ENCODE data around the gene DARS1.

DNA sequence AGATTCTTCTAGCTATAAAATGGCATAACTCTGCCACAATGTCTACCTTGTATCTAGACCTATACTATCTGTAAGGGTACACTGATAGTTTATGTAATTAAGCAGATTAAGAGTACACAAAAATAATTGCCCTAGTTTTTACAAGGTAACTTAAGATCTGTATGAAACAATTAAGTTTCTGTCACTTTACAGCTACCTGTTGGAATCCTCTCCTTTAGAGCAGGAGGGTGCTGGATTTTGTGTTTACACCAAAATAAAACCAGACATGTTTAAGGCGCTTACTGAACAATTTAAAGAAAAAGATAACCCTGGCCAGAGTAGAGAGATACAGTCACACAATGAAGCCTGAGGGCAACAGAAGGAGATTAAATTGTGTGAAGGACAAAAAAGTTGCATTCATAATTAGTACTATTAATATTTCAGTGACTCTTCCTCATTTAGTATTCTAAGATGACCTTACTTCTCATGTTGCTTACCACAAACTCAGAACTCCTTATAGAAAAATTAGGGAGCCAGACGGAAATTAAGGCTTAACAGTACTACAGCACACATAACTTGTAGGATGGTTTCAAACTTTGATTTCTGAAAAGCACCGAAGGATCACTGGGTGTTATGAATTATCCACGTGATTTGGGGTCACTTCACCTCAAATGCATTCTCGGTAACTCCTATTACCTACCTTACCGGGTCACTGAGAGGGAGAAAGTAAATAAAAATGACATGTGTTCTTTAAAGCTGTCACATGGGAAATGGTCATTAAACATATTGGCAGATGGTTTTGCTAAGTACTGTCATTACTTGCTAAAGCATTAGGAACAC lies 1.0 kb downstream of the DARS1 start:
- TF ChIP-seq, protein P1, sequence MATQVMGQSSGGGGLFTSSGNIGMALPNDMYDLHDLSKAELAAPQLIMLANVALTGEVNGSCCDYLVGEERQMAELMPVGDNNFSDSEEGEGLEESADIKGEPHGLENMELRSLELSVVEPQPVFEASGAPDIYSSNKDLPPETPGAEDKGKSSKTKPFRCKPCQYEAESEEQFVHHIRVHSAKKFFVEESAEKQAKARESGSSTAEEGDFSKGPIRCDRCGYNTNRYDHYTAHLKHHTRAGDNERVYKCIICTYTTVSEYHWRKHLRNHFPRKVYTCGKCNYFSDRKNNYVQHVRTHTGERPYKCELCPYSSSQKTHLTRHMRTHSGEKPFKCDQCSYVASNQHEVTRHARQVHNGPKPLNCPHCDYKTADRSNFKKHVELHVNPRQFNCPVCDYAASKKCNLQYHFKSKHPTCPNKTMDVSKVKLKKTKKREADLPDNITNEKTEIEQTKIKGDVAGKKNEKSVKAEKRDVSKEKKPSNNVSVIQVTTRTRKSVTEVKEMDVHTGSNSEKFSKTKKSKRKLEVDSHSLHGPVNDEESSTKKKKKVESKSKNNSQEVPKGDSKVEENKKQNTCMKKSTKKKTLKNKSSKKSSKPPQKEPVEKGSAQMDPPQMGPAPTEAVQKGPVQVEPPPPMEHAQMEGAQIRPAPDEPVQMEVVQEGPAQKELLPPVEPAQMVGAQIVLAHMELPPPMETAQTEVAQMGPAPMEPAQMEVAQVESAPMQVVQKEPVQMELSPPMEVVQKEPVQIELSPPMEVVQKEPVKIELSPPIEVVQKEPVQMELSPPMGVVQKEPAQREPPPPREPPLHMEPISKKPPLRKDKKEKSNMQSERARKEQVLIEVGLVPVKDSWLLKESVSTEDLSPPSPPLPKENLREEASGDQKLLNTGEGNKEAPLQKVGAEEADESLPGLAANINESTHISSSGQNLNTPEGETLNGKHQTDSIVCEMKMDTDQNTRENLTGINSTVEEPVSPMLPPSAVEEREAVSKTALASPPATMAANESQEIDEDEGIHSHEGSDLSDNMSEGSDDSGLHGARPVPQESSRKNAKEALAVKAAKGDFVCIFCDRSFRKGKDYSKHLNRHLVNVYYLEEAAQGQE (IDR thresholded peaks at IDR 0.05; ENCODE audit: insufficient read depth in 1 of 2, low read depth in 2 of 2, low read length in 2 of 2) = no peak
- TF ChIP-seq POLR2AphosphoS5 (IDR thresholded peaks at IDR 0.05; ENCODE audit: low read depth, low read length) = no peak
- no peak for TF ChIP-seq SIN3A (IDR thresholded peaks at IDR 0.05; ENCODE audit: borderline replicate concordance, insufficient read depth, low read length)
- no peak for TF ChIP-seq TAF1 (IDR thresholded peaks at IDR 0.05; ENCODE audit: borderline replicate concordance, insufficient read depth, low read length)
- TF ChIP-seq FOXP2 (optimal IDR thresholded peaks at IDR 0.05; ENCODE audit: borderline replicate concordance, extremely low read depth, extremely low read length, insufficient read depth) = no peak
